Loucy (cell line): Measurements from ENCODE around the gene CELF2.

Experiments used
- H2AFZ ChIP-seq: fragments of 200-600 bp; sonication (generic); 2 replicates; pipeline ENCODE4 v1.6.0; 2016; ENCODE audit warnings: antibody characterized with exemption, mild to moderate bottlenecking, low read length, moderate library complexity
- H3F3A ChIP-seq: fragments of 200-600 bp; 2 replicates; pipeline ENCODE4 v1.6.0; 2016; ENCODE audit warnings: antibody characterized with exemption, low read depth, mild to moderate bottlenecking
- H3K27me3 ChIP-seq: fragments of 200-600 bp; sonication (generic); 2 replicates; pipeline ENCODE4 v1.6.1; 2014; ENCODE audit warnings: low read length, mild to moderate bottlenecking; ENCODE audit not compliant: insufficient read depth, poor library complexity, severe bottlenecking
- H3K36me3 ChIP-seq: fragments of 200-600 bp; sonication (generic); 2 replicates; pipeline ENCODE4 v1.6.1; 2016; ENCODE audit warnings: low read length; ENCODE audit not compliant: insufficient read depth
- H3K4me1 ChIP-seq: fragments of 200-600 bp; sonication (generic); 2 replicates; pipeline ENCODE4 v1.5.1; 2014; ENCODE audit warnings: low read length, mild to moderate bottlenecking; ENCODE audit not compliant: insufficient read depth, poor library complexity, severe bottlenecking
- H3K4me2 ChIP-seq: fragments of 200-600 bp; sonication (generic); 2 replicates; pipeline ENCODE4 v1.6.0; 2014; ENCODE audit warnings: antibody characterized with exemption, low read length, low read depth, mild to moderate bottlenecking; ENCODE audit not compliant: poor library complexity, severe bottlenecking
- H3K4me3 ChIP-seq: fragments of 200-600 bp; sonication (generic); 2 replicates; pipeline ENCODE4 v1.5.1; 2014; ENCODE audit warnings: low read length, mild to moderate bottlenecking, mixed read lengths; ENCODE audit not compliant: poor library complexity, severe bottlenecking
- H3K79me2 ChIP-seq: fragments of 200-600 bp; sonication (generic); 2 replicates; pipeline ENCODE4 v1.6.1; 2014; ENCODE audit warnings: low read length; ENCODE audit not compliant: insufficient read depth
- H3K9ac ChIP-seq: fragments of 200-600 bp; sonication (generic); 2 replicates; pipeline ENCODE4 v1.6.0; 2014; ENCODE audit warnings: mild to moderate bottlenecking, low read depth, low read length, moderate library complexity; ENCODE audit not compliant: poor library complexity, severe bottlenecking
- H3K9me2 ChIP-seq: fragments of 200-600 bp; sonication (generic); replicated peaks from 2 replicates; pipeline ENCODE4 v1.6.1; 2016; ENCODE audit warnings: low read depth, low read length, mixed read lengths
- H3K9me3 ChIP-seq: fragments of 200-600 bp; sonication (generic); 2 replicates; pipeline ENCODE4 v1.6.1; 2014; ENCODE audit warnings: mild to moderate bottlenecking, antibody characterized with exemption, low read length, low read depth; ENCODE audit not compliant: insufficient read depth
- H4K20me1 ChIP-seq: fragments of 200-600 bp; sonication (generic); 2 replicates; pipeline ENCODE4 v1.6.0; 2014; ENCODE audit warnings: antibody characterized with exemption, low read length, mild to moderate bottlenecking; ENCODE audit not compliant: insufficient read depth, poor library complexity, severe bottlenecking
- CTCF ChIP-seq: fragments of 200-600 bp; sonication (generic); conservative IDR thresholded peaks from 2 replicates; pipeline ENCODE4 v1.5.1; 2014; ENCODE audit warnings: mild to moderate bottlenecking, antibody characterized with exemption, low read length
- EZH2phosphoT487 ChIP-seq: fragments of 200-600 bp; IDR thresholded peaks from 2 replicates; pipeline ENCODE4 v1.6.1; 2018; ENCODE audit warnings: antibody characterized with exemption, mild to moderate bottlenecking, moderate library complexity, borderline replicate concordance

The CELF2 gene

GRCh38 chr10:11045995-11046775 lies 28.5 kb downstream of the CELF2 start:
- Histone ChIP-seq H3K4me2 (no peak overlapping the region), H3K9me2 (no peaks in the 10 kb centered on the region)

GRCh38 chr10:11046776-11047160 lies 29.1 kb downstream of the CELF2 start:
- Histone ChIP-seq H3K27me3 (no peaks in the 10 kb centered on the region), H4K20me1 (no peaks in the 10 kb centered on the region), H3K36me3 (no peaks in the 10 kb centered on the region), H3K9me2 (no peaks in the 10 kb centered on the region), H3K4me3 (no peak overlapping the region), H3K9ac (no peak overlapping the region), H2AFZ (no peak overlapping the region), H3K4me1 (no peaks in the 10 kb centered on the region), H3K4me2 (no peak overlapping the region), H3K9me3 (no peaks in the 10 kb centered on the region), H3K79me2 (no peaks in the 10 kb centered on the region), H3F3A (no peaks in the 10 kb centered on the region)
- TF ChIP-seq EZH2phosphoT487 (no peak), CTCF (no peak)

More at GRCh38 chr10:11045995-11046775, 28.5 kb downstream of the CELF2 start:
- H3F3A ChIP-seq, result no peaks in the 10 kb centered on the region
- no peak overlapping the region for H3K9ac ChIP-seq
- H3K79me2 ChIP-seq, result no peaks in the 10 kb centered on the region
- H3K9me3 ChIP-seq, result no peaks in the 10 kb centered on the region
- no peaks in the 10 kb centered on the region for H4K20me1 ChIP-seq
- no peaks in the 10 kb centered on the region for H3K36me3 ChIP-seq
- H3K27me3 ChIP-seq, result no peaks in the 10 kb centered on the region
- H3K4me3 ChIP-seq, result no peak overlapping the region
- H2AFZ ChIP-seq, result no peak overlapping the region
- TF ChIP-seq CTCF, result no peak
- TF ChIP-seq EZH2phosphoT487, result no peak
- no peaks in the 10 kb centered on the region for H3K4me1 ChIP-seq

DNA sequence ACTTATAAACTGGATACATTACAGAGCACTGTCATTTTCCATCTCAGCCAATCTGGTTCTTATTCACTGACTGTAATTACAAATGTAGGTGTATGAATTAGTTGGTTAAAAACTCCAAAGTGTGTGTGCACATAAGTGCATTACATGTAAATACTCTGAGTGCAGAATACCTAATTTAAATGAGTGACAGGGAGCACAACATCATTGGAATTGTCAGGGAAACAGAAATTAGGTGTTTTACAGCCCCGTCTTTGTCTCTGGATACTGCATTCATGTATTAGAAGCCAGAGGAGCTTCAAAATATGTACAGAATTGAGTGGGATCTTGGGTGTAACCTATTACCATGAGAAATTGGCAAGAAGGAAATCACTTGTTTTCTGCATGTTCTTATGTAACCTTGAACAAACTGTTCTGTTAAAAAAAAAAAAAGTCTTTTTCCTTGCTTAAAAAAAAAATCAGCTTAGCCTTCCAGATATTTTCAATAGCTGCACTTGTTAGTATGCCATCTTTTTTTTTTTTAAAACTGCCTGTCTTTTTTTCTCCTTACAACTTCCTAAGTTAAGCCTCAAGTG lies 31.1 kb downstream of the CELF2 start:
- Histone ChIP-seq H3F3A (no peaks in the 10 kb centered on the region), H3K4me3 (no peak overlapping the region), H3K9me2 (no peaks in the 10 kb centered on the region), H2AFZ (no peak overlapping the region), H3K9ac (no peak overlapping the region), H3K4me1 (no peaks in the 10 kb centered on the region), H4K20me1 (no peaks in the 10 kb centered on the region), H3K79me2 (no peaks in the 10 kb centered on the region), H3K4me2 (no peak overlapping the region), H3K27me3 (no peaks in the 10 kb centered on the region), H3K36me3 (no peaks in the 10 kb centered on the region), H3K9me3 (no peaks in the 10 kb centered on the region)
- TF ChIP-seq CTCF (no peak), EZH2phosphoT487 (no peak)
